ENCODE data around the gene ARHGAP42.
A peak's percentile ranks its signal among the peaks of the same experiment; 100 is the strongest.
"Not testable (repeated sequence)": the region's sequence is repeated elsewhere in the genome, so short reads cannot be mapped to it uniquely, and the experiment has no call there.

Gene ARHGAP42

GRCh38 chr11:100882957-100883356 is 195.9 kb downstream of the ARHGAP42 start:
- no peak for DNase-seq

GRCh38 chr11:100883830-100884229 is 196.7 kb downstream of the ARHGAP42 start:
- DNase-seq, result no peak

GRCh38 chr11:100887659-100888058 is 200.6 kb downstream of the ARHGAP42 start:
- DNase-seq, result no peak

GRCh38 chr11:100888836-100889235 is 201.7 kb downstream of the ARHGAP42 start:
- DNase-seq, result no peak

- DNase-seq, result no peak
These were observed 202.7 kb downstream of the ARHGAP42 start for GRCh38 chr11:100889758-100890157.

- no peak for DNase-seq
These were observed 203.7 kb downstream of the ARHGAP42 start for GRCh38 chr11:100890789-100891188.

GRCh38 chr11:100892886-100893285 is 205.8 kb downstream of the ARHGAP42 start:
- DNase-seq, result no peak

- no peak for DNase-seq
These were observed 208.4 kb downstream of the ARHGAP42 start for GRCh38 chr11:100895449-100895848.

- not testable (repeated sequence) for DNase-seq
These were observed 208.9 kb downstream of the ARHGAP42 start for GRCh38 chr11:100895976-100896375.

- not testable (repeated sequence) for DNase-seq
These were observed 214.4 kb downstream of the ARHGAP42 start for GRCh38 chr11:100901471-100901870.

GRCh38 chr11:100902454-100903141 is 215.5 kb downstream of the ARHGAP42 start:
- peak; percentile 54 to 71 for DNase-seq

GRCh38 chr11:100903284-100903683 is 216.2 kb downstream of the ARHGAP42 start:
- no peak for DNase-seq

GRCh38 chr11:100905684-100906083 is 218.6 kb downstream of the ARHGAP42 start:
- DNase-seq, result no peak

- DNase-seq, result no peak
These were observed 221.7 kb downstream of the ARHGAP42 start for GRCh38 chr11:100908746-100909145.

- no peak for DNase-seq
These were observed 223.7 kb downstream of the ARHGAP42 start for GRCh38 chr11:100910808-100911207.

GRCh38 chr11:100914415-100915110 is 227.5 kb downstream of the ARHGAP42 start:
- no peak for DNase-seq

- peak; percentile 61 to 70 for DNase-seq
These were observed 231.7 kb downstream of the ARHGAP42 start for GRCh38 chr11:100918551-100919500.

- DNase-seq, result no peak
These were observed 233.5 kb downstream of the ARHGAP42 start for GRCh38 chr11:100920593-100920992.

GRCh38 chr11:100922121-100922520 is 235.0 kb downstream of the ARHGAP42 start:
- no peak for DNase-seq

- peak; percentile 56 to 60 for DNase-seq
These were observed 236.5 kb downstream of the ARHGAP42 start for GRCh38 chr11:100923555-100923954.

GRCh38 chr11:100925935-100926334 is 238.8 kb downstream of the ARHGAP42 start:
- no peak for DNase-seq

- DNase-seq, result no peak
These were observed 240.5 kb downstream of the ARHGAP42 start for GRCh38 chr11:100927579-100927978.

- DNase-seq, result no peak
These were observed 241.3 kb downstream of the ARHGAP42 start for GRCh38 chr11:100928426-100928825.
